Liver (tissue), 9 donors: ENCODE data around the gene ZNF74. TPM values are rescaled to one million over a fixed set of nuclear protein-coding genes. Genes with fewer than 3 reads are reported as not detected.
A peak's percentile ranks its signal among the peaks of the same experiment; 100 is the strongest.

Experiments used
- DNase-seq: peaks from one replicate; pipeline ENCODE4 v3.0.0-alpha.2; 2017; ENCODE audit warnings: low spot score
- H3K27ac ChIP-seq, 2 donors: one replicate each; pipeline ENCODE4 v1.7.0; 2013; ENCODE audit warnings: inconsistent platforms in 2 of 2, low read length in 2 of 2, control low read depth in 1 of 2, low read depth in 1 of 2, mild to moderate bottlenecking in 1 of 2
- H3K27me3 ChIP-seq, 4 donors: one replicate each; pipeline versions ENCODE4 v1.6.1 to v1.7.0; 2013; ENCODE audit warnings: low read length in 3 of 4, inconsistent platforms in 1 of 4, mild to moderate bottlenecking in 1 of 4, moderate library complexity in 1 of 4; ENCODE audit not compliant: control insufficient read depth in 4 of 4, insufficient read depth in 4 of 4
- H3K36me3 ChIP-seq, 4 donors: one replicate each; pipeline versions ENCODE4 v1.6.1 to v1.7.0; 2013; ENCODE audit warnings: low read length in 3 of 4, mild to moderate bottlenecking in 3 of 4, low read depth in 1 of 4, moderate library complexity in 1 of 4; ENCODE audit not compliant: control insufficient read depth in 4 of 4, insufficient read depth in 3 of 4
- H3K4me1 ChIP-seq, 4 donors: one replicate each; pipeline versions ENCODE4 v1.6.1 to v1.7.0; 2013; ENCODE audit warnings: low read length in 3 of 4, mild to moderate bottlenecking in 3 of 4, moderate library complexity in 1 of 4; ENCODE audit not compliant: control insufficient read depth in 4 of 4, insufficient read depth in 4 of 4
- H3K4me3 ChIP-seq, 3 donors: one replicate each; pipeline versions ENCODE4 v1.6.1 to v1.7.0; 2013; ENCODE audit warnings: low read length in 3 of 3, control low read depth in 1 of 3, low read depth in 1 of 3, mild to moderate bottlenecking in 1 of 3
- H3K9ac ChIP-seq, 2 donors: one replicate each; pipeline ENCODE4 v1.7.0; 2013; ENCODE audit warnings: low read length in 2 of 2, mild to moderate bottlenecking in 2 of 2, moderate library complexity in 2 of 2, control low read depth in 1 of 2, low read depth in 1 of 2
- H3K9me3 ChIP-seq, 4 donors: one replicate each; pipeline versions ENCODE4 v1.6.1 to v1.7.0; 2013; ENCODE audit warnings: low read length in 3 of 4; ENCODE audit not compliant: control insufficient read depth in 4 of 4
- ATF3 ChIP-seq: IDR thresholded peaks from 2 replicates; pipeline ENCODE4 v1.6.1; 2016; ENCODE audit warnings: antibody characterized with exemption
- CTCF ChIP-seq: fragments of 150-350 bp; IDR thresholded peaks from 2 replicates; pipeline ENCODE4 v1.5.1; 2017; ENCODE audit warnings: improper control_type of control experiment, low read depth, low read length; ENCODE audit not compliant: missing input control
- EGR1 ChIP-seq, 2 donors: IDR thresholded peaks; 2 replicates each; pipeline ENCODE4 v1.6.1; 2016 to 2018; ENCODE audit warnings: antibody characterized with exemption in 2 of 2, low read depth in 2 of 2
- FOXA1 ChIP-seq: IDR thresholded peaks from 2 replicates; pipeline ENCODE4 v1.6.1; 2016; ENCODE audit warnings: antibody characterized with exemption
- FOXA2 ChIP-seq: IDR thresholded peaks from 2 replicates; pipeline ENCODE4 v1.6.1; 2016; ENCODE audit warnings: antibody characterized with exemption
- GABPA ChIP-seq, 2 donors: IDR thresholded peaks in 1 of 2; conservative IDR thresholded peaks in 1 of 2; 2 replicates each; pipeline ENCODE4 v1.6.1; 2016; ENCODE audit warnings: antibody characterized with exemption in 2 of 2, mild to moderate bottlenecking in 1 of 2, moderate library complexity in 1 of 2
- HNF4A ChIP-seq, 2 donors: conservative IDR thresholded peaks; 2 replicates each; pipeline ENCODE4 v1.6.1; 2016; ENCODE audit warnings: antibody characterized with exemption in 2 of 2, mild to moderate bottlenecking in 2 of 2
- HNF4G ChIP-seq: IDR thresholded peaks from 2 replicates; pipeline ENCODE4 v1.6.1; 2016; ENCODE audit warnings: antibody characterized with exemption
- JUND ChIP-seq, 2 donors: IDR thresholded peaks; 2 replicates each; pipeline ENCODE4 v1.6.1; 2016; ENCODE audit warnings: antibody characterized with exemption in 2 of 2
- MAX ChIP-seq: IDR thresholded peaks from 2 replicates; pipeline ENCODE4 v1.6.1; 2016; ENCODE audit warnings: antibody characterized with exemption
- NR2F2 ChIP-seq: IDR thresholded peaks from 2 replicates; pipeline ENCODE4 v1.6.1; 2016; ENCODE audit warnings: antibody characterized with exemption
- RAD21 ChIP-seq, 2 donors: IDR thresholded peaks; 2 replicates each; pipeline ENCODE4 v1.6.1; 2016; ENCODE audit warnings: antibody characterized with exemption in 2 of 2, mild to moderate bottlenecking in 2 of 2
- REST ChIP-seq: IDR thresholded peaks from 2 replicates; pipeline ENCODE4 v1.6.1; 2016; ENCODE audit warnings: antibody characterized with exemption, mild to moderate bottlenecking
- RXRA ChIP-seq, 2 donors: IDR thresholded peaks; 2 replicates each; pipeline ENCODE4 v1.6.1; 2017 to 2018; ENCODE audit warnings: antibody characterized with exemption in 2 of 2, mild to moderate bottlenecking in 1 of 2
- SP1 ChIP-seq: IDR thresholded peaks from 2 replicates; pipeline ENCODE4 v1.6.1; 2018; ENCODE audit warnings: antibody characterized with exemption, mild to moderate bottlenecking
- TAF1 ChIP-seq: conservative IDR thresholded peaks from 2 replicates; pipeline ENCODE4 v1.6.1; 2016; ENCODE audit warnings: antibody characterized with exemption, mild to moderate bottlenecking
- YY1 ChIP-seq: IDR thresholded peaks from 2 replicates; pipeline ENCODE4 v1.6.1; 2016; ENCODE audit warnings: antibody characterized with exemption, mild to moderate bottlenecking
- ZBTB33 ChIP-seq: IDR thresholded peaks from 2 replicates; pipeline ENCODE4 v1.6.1; 2016; ENCODE audit warnings: antibody characterized with exemption
- WGBS: extraction: QIAGEN DNeasy Blood & Tissue Kit; methylation state at CpG from one replicate; pipeline ENCODE4 v1.1.7; 2013; 5-methylcytosine and 5-hydroxymethylcytosine counted together
- polyA plus RNA-seq, 2 donors: library from polyadenylated mRNA; stranded (reverse) in 1 of 2; unstranded in 1 of 2; fragments of 200-250 nt in 1 of 2; fragments of >200 nt in 1 of 2; fragmentation: Nextera tagmentation in 1 of 2; extraction: Ambion mirVana in 1 of 2; gene quantifications; one replicate each; pipeline versions ENCODE4 v1.2.1 to v1.2.3, GENCODE V29; 2013 to 2015
- total RNA-seq, 2 donors: library from RNA; depleted of rRNA; stranded (reverse); fragments of >200 nt; gene quantifications; one replicate each; pipeline ENCODE4 v1.2.3, GENCODE V29; 2014
- donor health status: healthy.
- donor health status: healthy.
- donor health status: healthy.
- donor health status: healthy.
- donor health status: healthy.

Gene ZNF74
- total and polyA plus RNA-seq, 4 donors, result 0.99 to 5.0 (median 3.1) TPM

- 66% methylated on average over 9 of the region's 9 CpGs for WGBS
- no peak overlapping the region for H3K27ac ChIP-seq
- H3K27me3 ChIP-seq, result no peaks in the 10 kb centered on the region
- no peak overlapping the region for H3K9ac ChIP-seq
- peak in 1 of 2 donors; percentile 61 for TF ChIP-seq HNF4A (conservative IDR thresholded peaks at IDR 0.05)
- peak; percentile 82 for TF ChIP-seq FOXA2
- no peak for TF ChIP-seq NR2F2
- TF ChIP-seq RAD21 (IDR thresholded peaks at IDR 0.05), result no peak
- no peak for TF ChIP-seq HNF4G
- TF ChIP-seq ATF3, result no peak
- TF ChIP-seq RXRA (IDR thresholded peaks at IDR 0.05), result peak in 1 of 2 donors; percentile 73
- no peak for TF ChIP-seq TAF1
- peak; percentile 54 for TF ChIP-seq YY1
- no peak for TF ChIP-seq SP1
- TF ChIP-seq JUND (IDR thresholded peaks at IDR 0.05), result no peak
- TF ChIP-seq CTCF, result no peak
- TF ChIP-seq MAX, result peak; percentile 58
- peak; percentile 61 for TF ChIP-seq FOXA1
- no peak for TF ChIP-seq REST
- TF ChIP-seq ZBTB33, result no peak
- TF ChIP-seq GABPA (IDR thresholded peaks at IDR 0.05 in 1 of 2, conservative IDR thresholded peaks at IDR 0.05 in 1 of 2), result peak in 1 of 2 donors; percentile 25
- TF ChIP-seq EGR1 (IDR thresholded peaks at IDR 0.05; ENCODE audit: low read depth in 2 of 2), result peak in 1 of 2 donors; percentile 23
- no peak overlapping the region for H3K4me3 ChIP-seq
- H3K9me3 ChIP-seq, result no peaks in the 10 kb centered on the region
- H3K4me1 ChIP-seq, result peaks cover 0 to 6% (median 4%) of the 10 kb centered on the region in 4 donors
- H3K36me3 ChIP-seq, result peaks cover 0 to 18% (median 6%) of the 10 kb centered on the region in 4 donors
- no peak for DNase-seq
Observed at GRCh38 chr22:20402960-20403778, 9.2 kb downstream of the ZNF74 start.
